C4-2B (cell line): Measurements from ENCODE around the gene SLC7A8.

Source experiments
- CTCF ChIP-seq: fragments of 450-650 bp; conservative IDR thresholded peaks from 2 replicates; pipeline ENCODE4 v1.5.1; 2017; ENCODE audit warnings: mild to moderate bottlenecking
- ZFX ChIP-seq: fragments of 450-650 bp; IDR thresholded peaks from 2 replicates; pipeline ENCODE4 v1.6.1; 2017

- no peak for TF ChIP-seq CTCF
- no peak for TF ChIP-seq ZFX
These were observed 40.6 kb downstream of the SLC7A8 start for GRCh38 chr14:23142826-23143225.
